Activated B cell treated with CpG ODN at 0.5 μM for 24 hours (primary cell): ENCODE data around the gene FYB2. TPM values are rescaled to one million over a fixed set of nuclear protein-coding genes. Genes with fewer than 3 reads are reported as not detected.

Source experiments
- ATAC-seq: fragments of 200-7000 bp; cut with Tn5 transposase; one replicate; pipeline ENCODE4 v1.10.0; 2021; ENCODE audit warnings: low read depth, mild to moderate bottlenecking, moderate library complexity
- CTCF ChIA-PET: fragments of 350-600 bp; sonication (Branson Sonifier 250); formaldehyde crosslinking; loops from one replicate; lab custom pipeline; 2021; ENCODE audit warnings: antibody characterized with exemption; lab: Charles Lee
- POLR2A ChIA-PET: fragments of 350-600 bp; sonication (Branson Sonifier 250); formaldehyde crosslinking; loops from one replicate; lab custom pipeline; 2021; ENCODE audit warnings: antibody characterized with exemption; lab: Charles Lee
- DNase-seq: peaks from one replicate; pipeline ENCODE4 v3.0.0; 2022
- H3K27ac Mint-ChIP-seq: one replicate; pipeline ENCODE4 v1.8.0; 2020; ENCODE audit warnings: mixed read lengths
- H3K27me3 Mint-ChIP-seq: one replicate; pipeline ENCODE4 v1.8.0; 2021; ENCODE audit warnings: mixed read lengths
- H3K36me3 Mint-ChIP-seq: one replicate; pipeline ENCODE4 v1.8.0; 2021; ENCODE audit warnings: low read depth, mixed read lengths
- H3K4me1 Mint-ChIP-seq: one replicate; pipeline ENCODE4 v1.8.0; 2021; ENCODE audit warnings: mixed read lengths
- H3K4me3 Mint-ChIP-seq: one replicate; pipeline ENCODE4 v1.8.0; 2020; ENCODE audit warnings: mild to moderate bottlenecking, mixed read lengths
- H3K9me3 Mint-ChIP-seq: one replicate; pipeline ENCODE4 v1.8.0; 2020; ENCODE audit warnings: mixed read lengths
- intact Hi-C: fragments of 100-400 bp; cut with micrococcal nuclease; formaldehyde crosslinking; loops from one replicate; pipeline ENCODE4 v1.15.1; 2024
- total RNA-seq: library from RNA; stranded (reverse); gene quantifications from 2 replicates; pipeline ENCODE4 v1.2.3, GENCODE V29; 2022
- TF ChIP-seq, protein P1 (sequence below): fragments of 200-600 bp; IDR thresholded peaks from one replicate; pipeline ENCODE4 v1.8.0; 2022; ENCODE audit warnings: antibody characterized with exemption, mild to moderate bottlenecking

The FYB2 gene
- total RNA-seq, 1 donor from 2014 or later: not detected

DNA sequence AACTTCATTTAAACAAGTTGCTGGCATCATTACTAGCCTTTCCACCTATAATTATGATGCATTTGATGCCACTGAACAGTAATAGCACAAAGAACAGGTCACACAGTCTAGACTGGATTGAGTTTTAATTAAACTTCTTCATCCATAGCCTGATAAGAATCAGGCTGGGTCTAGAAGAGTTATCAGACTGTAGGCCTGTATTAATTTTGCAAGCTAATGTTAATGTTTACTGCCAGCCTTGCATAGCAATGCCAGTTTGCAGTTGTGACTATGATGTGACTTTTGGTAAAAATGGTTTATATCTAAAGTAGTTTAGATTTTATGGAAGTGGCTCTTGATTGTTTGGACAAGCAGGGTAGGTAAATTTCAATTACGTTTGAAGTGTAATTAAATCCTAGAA is 106.1 kb downstream of the FYB2 start:
- TF ChIP-seq, protein P1, sequence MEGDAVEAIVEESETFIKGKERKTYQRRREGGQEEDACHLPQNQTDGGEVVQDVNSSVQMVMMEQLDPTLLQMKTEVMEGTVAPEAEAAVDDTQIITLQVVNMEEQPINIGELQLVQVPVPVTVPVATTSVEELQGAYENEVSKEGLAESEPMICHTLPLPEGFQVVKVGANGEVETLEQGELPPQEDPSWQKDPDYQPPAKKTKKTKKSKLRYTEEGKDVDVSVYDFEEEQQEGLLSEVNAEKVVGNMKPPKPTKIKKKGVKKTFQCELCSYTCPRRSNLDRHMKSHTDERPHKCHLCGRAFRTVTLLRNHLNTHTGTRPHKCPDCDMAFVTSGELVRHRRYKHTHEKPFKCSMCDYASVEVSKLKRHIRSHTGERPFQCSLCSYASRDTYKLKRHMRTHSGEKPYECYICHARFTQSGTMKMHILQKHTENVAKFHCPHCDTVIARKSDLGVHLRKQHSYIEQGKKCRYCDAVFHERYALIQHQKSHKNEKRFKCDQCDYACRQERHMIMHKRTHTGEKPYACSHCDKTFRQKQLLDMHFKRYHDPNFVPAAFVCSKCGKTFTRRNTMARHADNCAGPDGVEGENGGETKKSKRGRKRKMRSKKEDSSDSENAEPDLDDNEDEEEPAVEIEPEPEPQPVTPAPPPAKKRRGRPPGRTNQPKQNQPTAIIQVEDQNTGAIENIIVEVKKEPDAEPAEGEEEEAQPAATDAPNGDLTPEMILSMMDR: no peak
- ChIA-PET CTCF (no interaction called here), POLR2A (no interaction called here)
- Mint-ChIP-seq H3K4me1 (no peaks in the 10 kb centered on the region), H3K9me3 (no peaks in the 10 kb centered on the region), H3K27me3 (peaks cover 16% of the 10 kb centered on the region), H3K27ac (no peak overlapping the region), H3K4me3 (no peak overlapping the region), H3K36me3 (no peaks in the 10 kb centered on the region)
- ATAC-seq: no peak
- intact Hi-C loops: no loop called here
- no peak for DNase-seq

DNA sequence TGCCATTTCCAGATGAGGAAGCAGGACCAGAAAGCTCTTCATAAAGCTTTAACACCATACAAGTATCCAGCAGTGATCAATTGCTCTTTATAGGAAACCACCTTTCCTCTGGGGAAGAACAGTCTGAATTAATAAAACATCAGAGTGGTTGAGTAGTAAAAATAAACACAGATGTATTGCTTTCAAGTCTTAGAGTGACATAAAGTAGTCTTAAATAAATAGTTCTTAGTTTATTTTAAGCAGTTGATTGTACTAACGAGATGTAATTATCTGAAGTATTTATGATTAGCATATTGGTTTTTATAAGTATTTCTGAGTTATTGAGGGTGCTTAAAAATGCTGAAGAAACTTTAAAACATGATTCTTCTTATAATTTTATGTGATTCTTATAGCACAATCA is 107.1 kb downstream of the FYB2 start:
- CTCF ChIA-PET: interaction anchor here (1.3 kb wide), 1 partner anchor 1428 kb away, joined by 3 read pairs; no protein-coding TSS in a partner anchor
- H3K4me1 Mint-ChIP-seq: no peaks in the 10 kb centered on the region
- intact Hi-C loops: no loop called here

DNA sequence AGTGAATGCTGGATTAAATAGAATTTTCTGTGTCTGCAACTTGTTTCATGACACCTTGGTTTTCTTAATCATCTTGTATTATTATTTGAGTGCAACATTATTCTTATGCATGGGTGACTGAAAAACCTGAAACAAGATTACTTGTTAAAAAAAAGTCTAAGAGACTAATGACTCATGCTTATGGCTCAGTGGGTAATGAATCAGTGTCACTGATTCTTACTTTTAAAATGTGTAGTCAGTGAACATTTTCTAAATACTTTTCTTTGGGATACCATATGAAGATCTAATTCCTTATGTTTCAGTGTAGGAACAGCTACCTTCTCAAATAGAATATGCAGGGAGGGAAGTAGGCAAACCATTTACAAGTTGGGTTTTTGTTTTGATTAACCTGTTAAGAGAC is 108.6 kb downstream of the FYB2 start:
- TF ChIP-seq, protein P1: no peak
- no peak overlapping the region for H3K4me3 Mint-ChIP-seq
- intact Hi-C loops: loop anchor here (1.0 kb wide), 1 partner anchor 1423 kb away; no protein-coding TSS in a partner anchor
- H3K27me3 Mint-ChIP-seq: peaks cover 25% of the 10 kb centered on the region
- no peak overlapping the region for H3K27ac Mint-ChIP-seq
- no peaks in the 10 kb centered on the region for H3K36me3 Mint-ChIP-seq
- DNase-seq: no peak
- H3K9me3 Mint-ChIP-seq: no peaks in the 10 kb centered on the region
- ChIA-PET CTCF (interaction anchor here (1.1 to 2.8 kb wide), 2 partner anchors 1231 to 1766 kb away, joined by 4 to 16 read pairs; no protein-coding TSS in a partner anchor), POLR2A (no interaction called here)
- ATAC-seq: no peak
- H3K4me1 Mint-ChIP-seq: no peaks in the 10 kb centered on the region

More for the DNA sequence above, 107.1 kb downstream of the FYB2 start:
- POLR2A ChIA-PET: no interaction called here
- H3K36me3 Mint-ChIP-seq: no peaks in the 10 kb centered on the region
- H3K27ac Mint-ChIP-seq: no peak overlapping the region
- TF ChIP-seq, protein P1: no peak
- DNase-seq: no peak
- no peaks in the 10 kb centered on the region for H3K9me3 Mint-ChIP-seq
- ATAC-seq: no peak
- peaks cover 20% of the 10 kb centered on the region for H3K27me3 Mint-ChIP-seq
- no peak overlapping the region for H3K4me3 Mint-ChIP-seq

DNA sequence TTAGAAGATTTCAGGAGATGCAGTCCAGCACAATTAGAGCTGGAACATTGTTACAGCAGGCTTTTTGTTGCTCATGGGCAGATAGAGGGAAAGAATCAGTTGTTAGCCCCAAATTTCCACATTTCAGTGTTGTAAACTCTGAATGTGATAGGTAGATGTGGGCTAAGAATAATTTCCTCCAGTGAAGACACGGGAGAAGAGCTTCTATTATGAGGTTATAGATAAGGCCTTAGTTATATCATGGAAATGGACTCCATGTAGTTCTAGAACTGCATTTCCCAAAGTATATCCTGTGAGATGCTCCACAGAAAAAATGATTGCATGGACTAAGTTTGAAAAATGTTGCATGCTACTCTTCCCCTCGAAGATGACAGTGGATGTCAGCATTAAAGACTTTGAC is 109.2 kb downstream of the FYB2 start:
- H3K36me3 Mint-ChIP-seq: no peaks in the 10 kb centered on the region

DNA sequence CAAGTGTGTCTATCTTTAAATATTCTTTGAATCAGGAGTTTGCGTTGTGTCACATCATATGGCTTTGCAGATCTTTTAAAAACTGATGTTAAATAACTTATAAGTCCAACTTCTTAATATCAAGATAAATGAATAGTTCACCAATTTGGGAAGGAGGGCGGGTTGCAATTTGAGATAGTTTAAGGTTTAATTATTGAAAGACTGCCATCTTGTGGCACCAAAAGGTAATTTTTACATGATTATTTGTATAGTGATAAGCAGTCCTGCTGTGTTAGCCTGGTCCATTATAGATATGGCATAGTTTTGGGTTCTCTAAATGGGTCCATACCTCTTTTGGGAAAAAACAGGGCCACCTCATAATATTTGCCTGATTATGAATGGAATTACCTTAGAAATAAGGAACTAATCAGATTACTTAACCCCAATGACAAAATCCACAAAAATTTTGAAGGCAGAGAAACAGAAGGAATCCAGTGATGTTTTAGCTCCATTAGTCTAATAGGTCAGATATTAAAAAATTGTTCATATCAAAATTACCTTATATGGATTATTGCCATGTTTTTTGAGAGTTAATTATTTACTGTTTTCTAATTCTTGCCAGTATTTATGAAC is 109.8 kb downstream of the FYB2 start:
- TF ChIP-seq, protein P1: no peak
- H3K36me3 Mint-ChIP-seq: no peaks in the 10 kb centered on the region
- H3K27ac Mint-ChIP-seq: no peak overlapping the region
- ATAC-seq: no peak
- DNase-seq: no peak
- peaks cover 25% of the 10 kb centered on the region for H3K27me3 Mint-ChIP-seq
- H3K9me3 Mint-ChIP-seq: no peaks in the 10 kb centered on the region
- CTCF ChIA-PET: interaction anchor here (0.7 to 2.8 kb wide), 8 partner anchors 10 to 1764 kb away, joined by 3 to 17 read pairs (median 10); no protein-coding TSS in a partner anchor
- no peaks in the 10 kb centered on the region for H3K4me1 Mint-ChIP-seq
- H3K4me3 Mint-ChIP-seq: no peak overlapping the region
- POLR2A ChIA-PET: no interaction called here
- intact Hi-C loops: loop anchor here (1.0 to 5.0 kb wide), 5 partner anchors 125 to 1567 kb away; no protein-coding TSS in a partner anchor

More for the DNA sequence above, 109.2 kb downstream of the FYB2 start:
- Mint-ChIP-seq H3K27ac (no peak overlapping the region), H3K9me3 (no peaks in the 10 kb centered on the region), H3K4me1 (no peaks in the 10 kb centered on the region), H3K27me3 (peaks cover 25% of the 10 kb centered on the region), H3K4me3 (no peak overlapping the region)
- ATAC-seq (no peak), DNase-seq (no peak)
- CTCF ChIA-PET: interaction anchor here (0.7 to 2.8 kb wide), 8 partner anchors 11 to 1765 kb away, joined by 3 to 17 read pairs (median 10); no protein-coding TSS in a partner anchor
- TF ChIP-seq, protein P1: no peak
- intact Hi-C loops: loop anchor here (1.0 to 5.0 kb wide), 6 partner anchors 125 to 1568 kb away; no protein-coding TSS in a partner anchor
- POLR2A ChIA-PET: no interaction called here
